Activated T-helper 1 cell treated with anti-CD3 and anti-CD28 coated beads, Interleukin-12 subunit alpha, Interleukin-12 subunit beta, Interleukin-2, Interleukin-4 antibody, amounts not matched to agents 30 ng/mL and 10 ng/mL and 1 ng/mL, durations not matched to agents 14 hours and 24 hours and 36 hours (primary cell): ENCODE results near the gene BSN. TPM values are rescaled to one million over a fixed set of nuclear protein-coding genes. Genes with fewer than 3 reads are reported as not detected.

Source experiments
- DNase-seq: peaks from one replicate; pipeline ENCODE4 v3.0.0; 2021; ENCODE audit warnings: low spot score
- H3K27ac Mint-ChIP-seq: one replicate; pipeline ENCODE4 v1.8.0; 2021; ENCODE audit warnings: mild to moderate bottlenecking, mixed read lengths
- H3K27me3 Mint-ChIP-seq: one replicate; pipeline ENCODE4 v1.8.0; 2022; ENCODE audit warnings: mild to moderate bottlenecking, moderate library complexity, mixed read lengths; ENCODE audit not compliant: insufficient read depth
- H3K36me3 Mint-ChIP-seq: one replicate; pipeline ENCODE4 v1.8.0; 2021; ENCODE audit warnings: low read depth, mixed read lengths
- H3K4me1 Mint-ChIP-seq: one replicate; pipeline ENCODE4 v1.8.0; 2021; ENCODE audit warnings: low read depth, mixed read lengths
- H3K4me3 Mint-ChIP-seq: one replicate; pipeline ENCODE4 v1.8.0; 2021; ENCODE audit warnings: mild to moderate bottlenecking, moderate library complexity, mixed read lengths
- H3K9me3 Mint-ChIP-seq: one replicate; pipeline ENCODE4 v1.8.0; 2021; ENCODE audit warnings: mixed read lengths
- intact Hi-C: fragments of 100-400 bp; cut with micrococcal nuclease; formaldehyde crosslinking; loops from one replicate; pipeline ENCODE4 v1.15.1; 2024
- total RNA-seq: library from RNA; stranded (reverse); gene quantifications from 2 replicates; pipeline ENCODE4 v1.2.3, GENCODE V29; 2022

Gene BSN, protein sequence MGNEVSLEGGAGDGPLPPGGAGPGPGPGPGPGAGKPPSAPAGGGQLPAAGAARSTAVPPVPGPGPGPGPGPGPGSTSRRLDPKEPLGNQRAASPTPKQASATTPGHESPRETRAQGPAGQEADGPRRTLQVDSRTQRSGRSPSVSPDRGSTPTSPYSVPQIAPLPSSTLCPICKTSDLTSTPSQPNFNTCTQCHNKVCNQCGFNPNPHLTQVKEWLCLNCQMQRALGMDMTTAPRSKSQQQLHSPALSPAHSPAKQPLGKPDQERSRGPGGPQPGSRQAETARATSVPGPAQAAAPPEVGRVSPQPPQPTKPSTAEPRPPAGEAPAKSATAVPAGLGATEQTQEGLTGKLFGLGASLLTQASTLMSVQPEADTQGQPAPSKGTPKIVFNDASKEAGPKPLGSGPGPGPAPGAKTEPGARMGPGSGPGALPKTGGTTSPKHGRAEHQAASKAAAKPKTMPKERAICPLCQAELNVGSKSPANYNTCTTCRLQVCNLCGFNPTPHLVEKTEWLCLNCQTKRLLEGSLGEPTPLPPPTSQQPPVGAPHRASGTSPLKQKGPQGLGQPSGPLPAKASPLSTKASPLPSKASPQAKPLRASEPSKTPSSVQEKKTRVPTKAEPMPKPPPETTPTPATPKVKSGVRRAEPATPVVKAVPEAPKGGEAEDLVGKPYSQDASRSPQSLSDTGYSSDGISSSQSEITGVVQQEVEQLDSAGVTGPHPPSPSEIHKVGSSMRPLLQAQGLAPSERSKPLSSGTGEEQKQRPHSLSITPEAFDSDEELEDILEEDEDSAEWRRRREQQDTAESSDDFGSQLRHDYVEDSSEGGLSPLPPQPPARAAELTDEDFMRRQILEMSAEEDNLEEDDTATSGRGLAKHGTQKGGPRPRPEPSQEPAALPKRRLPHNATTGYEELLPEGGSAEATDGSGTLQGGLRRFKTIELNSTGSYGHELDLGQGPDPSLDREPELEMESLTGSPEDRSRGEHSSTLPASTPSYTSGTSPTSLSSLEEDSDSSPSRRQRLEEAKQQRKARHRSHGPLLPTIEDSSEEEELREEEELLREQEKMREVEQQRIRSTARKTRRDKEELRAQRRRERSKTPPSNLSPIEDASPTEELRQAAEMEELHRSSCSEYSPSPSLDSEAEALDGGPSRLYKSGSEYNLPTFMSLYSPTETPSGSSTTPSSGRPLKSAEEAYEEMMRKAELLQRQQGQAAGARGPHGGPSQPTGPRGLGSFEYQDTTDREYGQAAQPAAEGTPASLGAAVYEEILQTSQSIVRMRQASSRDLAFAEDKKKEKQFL (N-terminal part only)
- 0.13 and 0.34 TPM in 2 replicates for total RNA-seq

- intact Hi-C loops = loop anchor here (1.0 kb wide), 2 partner anchors 15 to 119 kb away; no protein-coding TSS in a partner anchor
Measured at GRCh38 chr3:49553692-49554632, at the start of gene BSN. Gene BSN, plus strand, starts transcription at chr3:49554477. Its CDS starts 126 bp downstream, at chr3:49554603.

DNA sequence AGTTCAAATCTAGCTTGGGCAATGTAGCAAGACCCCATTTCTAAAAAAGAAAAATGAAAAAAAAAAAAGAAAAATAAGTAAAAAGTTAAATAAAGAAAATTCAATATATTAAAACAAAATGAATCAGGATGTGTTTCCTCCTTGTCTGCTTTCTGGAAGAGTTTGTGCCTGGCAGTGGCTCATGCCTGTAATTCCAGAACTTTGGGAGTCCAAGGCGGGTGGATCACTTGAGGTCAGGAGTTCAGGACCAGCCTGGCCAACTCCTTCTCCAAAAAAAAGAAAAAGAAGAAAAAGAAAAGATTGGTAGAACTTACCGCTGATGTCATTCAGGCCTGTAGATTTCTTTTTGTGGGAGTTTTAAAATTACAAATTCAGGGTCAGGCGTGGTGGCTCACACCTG is 47.4 kb upstream of the BSN start:
- H3K27me3 Mint-ChIP-seq = no peaks in the 10 kb centered on the region
- no peak overlapping the region for H3K27ac Mint-ChIP-seq
- no peaks in the 10 kb centered on the region for H3K4me1 Mint-ChIP-seq
- no peaks in the 10 kb centered on the region for H3K9me3 Mint-ChIP-seq
- no peak overlapping the region for H3K4me3 Mint-ChIP-seq
- intact Hi-C loops = no loop called here
- peaks cover 19% of the 10 kb centered on the region for H3K36me3 Mint-ChIP-seq
- no peak for DNase-seq

More at GRCh38 chr3:49553692-49554632, at the start of gene BSN:
- peak within 1 kb of the TSS; percentile 89 for H3K4me3 Mint-ChIP-seq
- H3K36me3 Mint-ChIP-seq = peaks cover 2% of the 10 kb centered on the region
- peak; percentile 82 for DNase-seq
- peak within 1 kb of the TSS; percentile 63 for H3K27ac Mint-ChIP-seq
- H3K27me3 Mint-ChIP-seq = peaks cover 54% of the 10 kb centered on the region
- H3K9me3 Mint-ChIP-seq = no peaks in the 10 kb centered on the region
- H3K4me1 Mint-ChIP-seq = peaks cover 20% of the 10 kb centered on the region

GRCh38 chr3:49509028-49509561 is 45.2 kb upstream of the BSN start:
- Mint-ChIP-seq H3K27ac (no peak overlapping the region), H3K9me3 (no peaks in the 10 kb centered on the region), H3K4me1 (no peaks in the 10 kb centered on the region), H3K4me3 (no peak overlapping the region), H3K36me3 (peaks cover 19% of the 10 kb centered on the region), H3K27me3 (no peaks in the 10 kb centered on the region)
- intact Hi-C loops = no loop called here
- no peak for DNase-seq

GRCh38 chr3:49511639-49512038 is 42.6 kb upstream of the BSN start:
- Mint-ChIP-seq H3K27me3 (no peaks in the 10 kb centered on the region), H3K9me3 (no peaks in the 10 kb centered on the region), H3K27ac (no peak overlapping the region), H3K4me1 (no peaks in the 10 kb centered on the region), H3K36me3 (peaks cover 27% of the 10 kb centered on the region), H3K4me3 (no peak overlapping the region)
- intact Hi-C loops = no loop called here
- no peak for DNase-seq

GRCh38 chr3:49512781-49513355 is 41.4 kb upstream of the BSN start:
- H3K4me3 Mint-ChIP-seq = no peak overlapping the region
- H3K36me3 Mint-ChIP-seq = peaks cover 31% of the 10 kb centered on the region
- no peak for DNase-seq
- H3K9me3 Mint-ChIP-seq = no peaks in the 10 kb centered on the region
- intact Hi-C loops = no loop called here
- peaks cover 5% of the 10 kb centered on the region for H3K4me1 Mint-ChIP-seq
- H3K27me3 Mint-ChIP-seq = no peaks in the 10 kb centered on the region
- H3K27ac Mint-ChIP-seq = no peak overlapping the region

DNA sequence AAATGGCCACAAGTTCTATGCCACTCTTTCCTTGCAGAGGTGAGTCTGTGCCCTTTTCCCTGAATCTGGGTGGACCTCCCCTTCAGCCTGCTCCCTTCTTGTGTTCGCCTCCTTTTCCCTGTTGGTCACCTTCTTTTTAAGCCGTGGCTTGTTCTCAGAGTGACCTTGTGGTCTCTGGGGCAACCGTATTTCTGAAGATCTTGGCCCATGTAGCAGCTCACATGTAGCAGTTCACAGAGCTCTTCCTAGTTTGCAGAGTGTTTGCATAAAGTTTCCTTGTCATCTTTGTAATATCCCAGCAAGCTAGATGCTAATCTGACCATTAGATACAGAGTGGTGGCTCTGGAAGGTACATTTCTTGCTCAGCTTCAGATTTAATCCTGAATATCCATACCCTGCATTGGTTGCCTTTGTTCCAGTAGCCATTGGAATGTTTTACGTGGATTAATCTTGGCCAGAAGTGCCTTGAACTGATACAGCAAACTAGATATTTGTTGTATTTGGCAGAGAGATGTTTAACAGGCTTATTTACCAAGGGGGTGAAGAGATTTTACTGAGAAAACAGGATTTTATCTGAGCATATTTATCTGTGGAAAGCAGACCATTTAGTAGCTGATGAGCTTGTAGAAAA is 40.7 kb upstream of the BSN start:
- Mint-ChIP-seq H3K36me3 (peaks cover 31% of the 10 kb centered on the region), H3K4me1 (peaks cover 5% of the 10 kb centered on the region), H3K27ac (no peak overlapping the region), H3K27me3 (no peaks in the 10 kb centered on the region), H3K9me3 (no peaks in the 10 kb centered on the region), H3K4me3 (no peak overlapping the region)
- intact Hi-C loops = no loop called here
- no peak for DNase-seq

DNA sequence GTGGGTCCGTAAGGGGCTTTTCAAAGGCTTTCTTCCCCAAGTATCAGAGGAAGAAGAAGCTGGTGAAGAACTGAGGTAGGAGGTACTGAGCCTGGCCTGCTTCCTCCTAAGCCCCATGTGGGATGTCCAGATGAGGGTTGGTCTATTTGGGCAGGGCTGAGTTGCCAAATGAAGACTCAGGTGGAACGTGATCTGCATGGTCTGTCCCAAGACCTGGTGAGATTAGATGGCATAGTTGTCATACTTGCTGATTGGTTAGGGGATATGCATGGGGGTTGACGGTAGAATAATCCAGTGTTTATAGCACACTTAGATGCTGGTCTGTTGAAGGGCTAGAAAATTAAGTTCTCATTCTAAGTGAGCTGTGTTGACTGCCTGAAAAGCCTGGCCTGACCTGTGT is 36.3 kb upstream of the BSN start:
- no peak for DNase-seq
- Mint-ChIP-seq H3K27ac (no peak overlapping the region), H3K9me3 (no peaks in the 10 kb centered on the region), H3K27me3 (no peaks in the 10 kb centered on the region), H3K4me1 (peaks cover 5% of the 10 kb centered on the region), H3K36me3 (peaks cover 33% of the 10 kb centered on the region), H3K4me3 (no peak overlapping the region)
- intact Hi-C loops = no loop called here

GRCh38 chr3:49518441-49518840 is 35.8 kb upstream of the BSN start:
- Mint-ChIP-seq H3K27me3 (no peaks in the 10 kb centered on the region), H3K4me3 (no peak overlapping the region)
- intact Hi-C loops = no loop called here

GRCh38 chr3:49519296-49519695 is 35.0 kb upstream of the BSN start:
- Mint-ChIP-seq H3K36me3 (peaks cover 25% of the 10 kb centered on the region), H3K9me3 (no peaks in the 10 kb centered on the region), H3K27me3 (no peaks in the 10 kb centered on the region), H3K4me3 (no peak overlapping the region), H3K4me1 (peaks cover 5% of the 10 kb centered on the region), H3K27ac (no peak overlapping the region)
- no peak for DNase-seq
- intact Hi-C loops = no loop called here

More at GRCh38 chr3:49518441-49518840, 35.8 kb upstream of the BSN start:
- H3K4me1 Mint-ChIP-seq = peaks cover 5% of the 10 kb centered on the region
- H3K9me3 Mint-ChIP-seq = no peaks in the 10 kb centered on the region
- no peak overlapping the region for H3K27ac Mint-ChIP-seq
- peaks cover 30% of the 10 kb centered on the region for H3K36me3 Mint-ChIP-seq
- DNase-seq = no peak

DNA sequence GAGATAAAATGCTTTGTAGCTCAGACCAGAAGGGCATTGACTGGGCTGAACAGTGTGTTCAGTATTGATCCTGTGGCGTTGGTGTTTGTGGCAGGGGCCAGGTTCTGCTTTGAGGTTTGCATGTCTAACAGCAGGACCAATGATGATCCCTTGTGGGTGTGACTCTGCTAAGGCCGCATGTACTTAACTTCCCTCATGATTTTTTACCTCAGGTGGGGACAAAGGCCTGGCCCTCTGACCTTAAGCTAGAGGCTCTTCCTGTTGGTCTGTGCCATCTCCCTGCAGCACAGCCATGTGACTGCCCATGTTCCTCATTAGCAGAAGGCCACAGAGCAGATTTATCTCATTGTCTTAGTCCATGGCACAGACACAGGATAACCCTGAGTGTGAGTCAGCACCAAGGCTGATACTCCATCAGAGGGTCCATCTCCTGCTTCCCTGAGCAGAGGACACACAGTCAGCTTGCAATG is 34.3 kb upstream of the BSN start:
- peaks cover 5% of the 10 kb centered on the region for H3K4me1 Mint-ChIP-seq

More for the DNA sequence above, 34.3 kb upstream of the BSN start:
- peaks cover 25% of the 10 kb centered on the region for H3K36me3 Mint-ChIP-seq
- no peaks in the 10 kb centered on the region for H3K9me3 Mint-ChIP-seq
- H3K27me3 Mint-ChIP-seq = no peaks in the 10 kb centered on the region
- no peak for DNase-seq
- H3K27ac Mint-ChIP-seq = no peak overlapping the region
- intact Hi-C loops = no loop called here
- no peak overlapping the region for H3K4me3 Mint-ChIP-seq
